ENCODE data around the gene KCNN2. TPM values are rescaled to one million over a fixed set of nuclear protein-coding genes. Genes with fewer than 3 reads are reported as not detected.

KCNN2 gene
- total and polyA plus RNA-seq, 2 of the 8 experiments (the other 6 are each of a cell fraction or from before 2014, with no cell fraction given): 13.1 to 18.6 TPM

DNA sequence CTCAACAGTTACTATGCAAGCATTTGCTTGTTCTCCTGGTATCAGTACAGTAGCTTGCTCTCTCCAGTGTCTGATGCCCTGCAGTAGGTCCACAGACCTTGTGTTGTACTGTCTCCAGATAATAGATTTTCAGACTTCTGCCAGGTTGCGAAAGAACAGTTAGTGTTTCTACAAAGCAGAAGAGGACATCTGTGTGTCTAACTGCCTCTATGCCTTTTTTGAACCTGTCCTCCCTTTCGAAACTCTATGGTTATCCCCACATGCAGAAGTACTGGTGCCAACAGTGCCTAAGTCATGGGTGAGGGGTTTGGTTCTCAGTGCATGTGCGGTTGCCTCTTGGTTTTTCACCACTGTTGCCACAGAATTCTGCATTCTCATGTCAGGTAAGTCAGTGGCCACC is 45.9 kb downstream of the KCNN2 start (continued):
- TF ChIP-seq, protein P1, sequence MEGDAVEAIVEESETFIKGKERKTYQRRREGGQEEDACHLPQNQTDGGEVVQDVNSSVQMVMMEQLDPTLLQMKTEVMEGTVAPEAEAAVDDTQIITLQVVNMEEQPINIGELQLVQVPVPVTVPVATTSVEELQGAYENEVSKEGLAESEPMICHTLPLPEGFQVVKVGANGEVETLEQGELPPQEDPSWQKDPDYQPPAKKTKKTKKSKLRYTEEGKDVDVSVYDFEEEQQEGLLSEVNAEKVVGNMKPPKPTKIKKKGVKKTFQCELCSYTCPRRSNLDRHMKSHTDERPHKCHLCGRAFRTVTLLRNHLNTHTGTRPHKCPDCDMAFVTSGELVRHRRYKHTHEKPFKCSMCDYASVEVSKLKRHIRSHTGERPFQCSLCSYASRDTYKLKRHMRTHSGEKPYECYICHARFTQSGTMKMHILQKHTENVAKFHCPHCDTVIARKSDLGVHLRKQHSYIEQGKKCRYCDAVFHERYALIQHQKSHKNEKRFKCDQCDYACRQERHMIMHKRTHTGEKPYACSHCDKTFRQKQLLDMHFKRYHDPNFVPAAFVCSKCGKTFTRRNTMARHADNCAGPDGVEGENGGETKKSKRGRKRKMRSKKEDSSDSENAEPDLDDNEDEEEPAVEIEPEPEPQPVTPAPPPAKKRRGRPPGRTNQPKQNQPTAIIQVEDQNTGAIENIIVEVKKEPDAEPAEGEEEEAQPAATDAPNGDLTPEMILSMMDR (IDR thresholded peaks at IDR 0.05; ENCODE audit: control extremely low read depth in 1 of 3, insufficient read depth in 1 of 3, low read depth in 1 of 3, low read length in 3 of 3): no peak
